RWPE1 (cell line): ENCODE data around the gene PLCB2.
A peak's percentile ranks its signal among the peaks of the same experiment; 100 is the strongest.

Experiments used
- CTCF ChIA-PET: fragments of 350-600 bp; sonication (Branson Sonifier 250); formaldehyde crosslinking; extraction: SDS; loops from one replicate; lab custom pipeline; 2021; lab: Yijun Ruan, JAX
- POLR2A ChIA-PET: fragments of 400-600 bp; formaldehyde crosslinking; extraction: SDS; loops from one replicate; lab custom pipeline; 2020; ENCODE audit warnings: antibody characterized with exemption; ENCODE audit not compliant: low non-redundant PET; lab: Yijun Ruan, JAX
- DNase-seq: peaks from one replicate; pipeline ENCODE4 v3.0.0; 2012; ENCODE audit warnings: low spot score
- H3K27ac ChIP-seq: fragments of 450-650 bp; 2 replicates; pipeline ENCODE4 v1.5.1; 2017
- CTCF ChIP-seq: fragments of 450-650 bp; conservative IDR thresholded peaks from 2 replicates; pipeline ENCODE4 v1.5.1; 2017; ENCODE audit warnings: low read depth, mild to moderate bottlenecking

PLCB2 gene

GRCh38 chr15:40246496-40247280, 61.0 kb downstream of the PLCB2 start:
- ChIA-PET POLR2A (no interaction called here), CTCF (interaction anchor here (1.1 to 1.8 kb wide), 2 partner anchors 28 to 29 kb away, joined by 6 read pairs; no protein-coding TSS in a partner anchor)
- TF ChIP-seq CTCF: no peak
- no peak for DNase-seq
- peak overlapping the region; percentile 84 for H3K27ac ChIP-seq

GRCh38 chr15:40245666-40246450, 61.9 kb downstream of the PLCB2 start:
- no peak for DNase-seq
- H3K27ac ChIP-seq: peak overlapping the region; percentile 84
- POLR2A ChIA-PET: no interaction called here
- no peak for TF ChIP-seq CTCF
- CTCF ChIA-PET: interaction anchor here (1.5 kb wide), 1 partner anchor 29 kb away, joined by 8 read pairs; no protein-coding TSS in a partner anchor

- no peak for TF ChIP-seq CTCF
- CTCF ChIA-PET: interaction anchor here (1.5 kb wide), 1 partner anchor 30 kb away, joined by 8 read pairs; no protein-coding TSS in a partner anchor
- DNase-seq: no peak
- peak overlapping the region; percentile 84 for H3K27ac ChIP-seq
- POLR2A ChIA-PET: no interaction called here
These were observed 62.7 kb downstream of the PLCB2 start for GRCh38 chr15:40244961-40245523.

- no peak for DNase-seq
- H3K27ac ChIP-seq: peak overlapping the region; percentile 100
- CTCF ChIA-PET: interaction anchor here (1.2 to 1.3 kb wide), 2 partner anchors 31 to 124 kb away, joined by 3 read pairs; no protein-coding TSS in a partner anchor
- TF ChIP-seq CTCF: no peak
- POLR2A ChIA-PET: no interaction called here
These were observed 64.5 kb downstream of the PLCB2 start for GRCh38 chr15:40243126-40243810.

GRCh38 chr15:40242601-40243000, 65.1 kb downstream of the PLCB2 start:
- ChIA-PET CTCF (interaction anchor here (0.8 to 5.8 kb wide), 4 partner anchors 25 to 125 kb away, joined by 3 to 50 read pairs (median 4); no protein-coding TSS in a partner anchor), POLR2A (no interaction called here)
- TF ChIP-seq CTCF: no peak

GRCh38 chr15:40242213-40242599, 65.5 kb downstream of the PLCB2 start:
- TF ChIP-seq CTCF: no peak
- ChIA-PET POLR2A (interaction anchor here (0.5 kb wide), 1 partner anchor 157 kb away, joined by 3 read pairs; no protein-coding TSS in a partner anchor), CTCF (interaction anchor here (0.8 to 5.8 kb wide), 3 partner anchors 25 to 102 kb away, joined by 3 to 50 read pairs (median 4); no protein-coding TSS in a partner anchor)
- no peak for DNase-seq
- H3K27ac ChIP-seq: peak overlapping the region; percentile 100

More at GRCh38 chr15:40242601-40243000, 65.1 kb downstream of the PLCB2 start:
- H3K27ac ChIP-seq: peak overlapping the region; percentile 100
- DNase-seq: no peak
